ENCODE data around the gene LRRC75A. TPM values are rescaled to one million over a fixed set of nuclear protein-coding genes. Genes with fewer than 3 reads are reported as not detected.

LRRC75A gene
- total RNA-seq, 1 donor from 2014 or later, result 1.8 TPM

GRCh38 chr17:16460796-16461605, 31.0 kb downstream of the LRRC75A start:
- H3K27ac Mint-ChIP-seq (ENCODE audit: unreplicated experiment), result no peak overlapping the region
- no peak overlapping the region for H3K4me3 Mint-ChIP-seq (ENCODE audit: unreplicated experiment)
- TF ChIP-seq, protein P1, sequence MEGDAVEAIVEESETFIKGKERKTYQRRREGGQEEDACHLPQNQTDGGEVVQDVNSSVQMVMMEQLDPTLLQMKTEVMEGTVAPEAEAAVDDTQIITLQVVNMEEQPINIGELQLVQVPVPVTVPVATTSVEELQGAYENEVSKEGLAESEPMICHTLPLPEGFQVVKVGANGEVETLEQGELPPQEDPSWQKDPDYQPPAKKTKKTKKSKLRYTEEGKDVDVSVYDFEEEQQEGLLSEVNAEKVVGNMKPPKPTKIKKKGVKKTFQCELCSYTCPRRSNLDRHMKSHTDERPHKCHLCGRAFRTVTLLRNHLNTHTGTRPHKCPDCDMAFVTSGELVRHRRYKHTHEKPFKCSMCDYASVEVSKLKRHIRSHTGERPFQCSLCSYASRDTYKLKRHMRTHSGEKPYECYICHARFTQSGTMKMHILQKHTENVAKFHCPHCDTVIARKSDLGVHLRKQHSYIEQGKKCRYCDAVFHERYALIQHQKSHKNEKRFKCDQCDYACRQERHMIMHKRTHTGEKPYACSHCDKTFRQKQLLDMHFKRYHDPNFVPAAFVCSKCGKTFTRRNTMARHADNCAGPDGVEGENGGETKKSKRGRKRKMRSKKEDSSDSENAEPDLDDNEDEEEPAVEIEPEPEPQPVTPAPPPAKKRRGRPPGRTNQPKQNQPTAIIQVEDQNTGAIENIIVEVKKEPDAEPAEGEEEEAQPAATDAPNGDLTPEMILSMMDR (IDR thresholded peaks at IDR 0.05), result no peak
- DNase-seq (ENCODE audit: extremely low spot score, unreplicated experiment), result no peak
- no peaks in the 10 kb centered on the region for H3K9me3 Mint-ChIP-seq (ENCODE audit: unreplicated experiment)
- no peaks in the 10 kb centered on the region for H3K36me3 Mint-ChIP-seq (ENCODE audit: unreplicated experiment)
- peaks cover 12% of the 10 kb centered on the region for H3K4me1 Mint-ChIP-seq (ENCODE audit: unreplicated experiment)
- H3K27me3 Mint-ChIP-seq (ENCODE audit: unreplicated experiment), result no peaks in the 10 kb centered on the region

- H3K4me3 Mint-ChIP-seq (ENCODE audit: unreplicated experiment), result no peak overlapping the region
- H3K36me3 Mint-ChIP-seq (ENCODE audit: unreplicated experiment), result no peaks in the 10 kb centered on the region
- no peaks in the 10 kb centered on the region for H3K27me3 Mint-ChIP-seq (ENCODE audit: unreplicated experiment)
- DNase-seq (ENCODE audit: extremely low spot score, unreplicated experiment), result no peak
- H3K9me3 Mint-ChIP-seq (ENCODE audit: unreplicated experiment), result no peaks in the 10 kb centered on the region
- TF ChIP-seq, protein P1 (IDR thresholded peaks at IDR 0.05), result no peak
- H3K27ac Mint-ChIP-seq (ENCODE audit: unreplicated experiment), result no peak overlapping the region
- peaks cover 9% of the 10 kb centered on the region for H3K4me1 Mint-ChIP-seq (ENCODE audit: unreplicated experiment)
These were observed 32.0 kb downstream of the LRRC75A start for GRCh38 chr17:16459855-16460550.

DNA sequence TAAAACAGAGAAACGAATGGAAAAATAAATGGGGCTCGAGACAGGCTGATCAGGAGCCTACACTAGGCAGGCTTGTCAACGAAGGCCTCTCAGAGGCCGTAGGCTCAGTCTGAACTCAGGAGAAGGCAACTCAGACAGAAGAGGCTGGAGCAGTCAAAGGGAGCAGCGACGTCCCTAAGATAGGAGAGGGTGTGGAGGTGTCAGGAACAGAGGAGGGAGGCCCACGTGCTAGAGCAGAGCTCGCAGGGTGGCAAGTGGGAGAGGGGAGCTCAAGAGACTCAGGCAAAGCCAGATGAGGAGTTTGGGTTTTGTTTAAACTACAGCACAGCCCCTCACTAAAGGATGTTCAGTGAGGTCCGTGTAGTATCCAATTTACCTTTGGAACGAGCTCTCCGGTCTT, 32.7 kb downstream of the LRRC75A start:
- H3K27me3 Mint-ChIP-seq (ENCODE audit: unreplicated experiment), result no peaks in the 10 kb centered on the region
- TF ChIP-seq, protein P1 (IDR thresholded peaks at IDR 0.05), result no peak

DNA sequence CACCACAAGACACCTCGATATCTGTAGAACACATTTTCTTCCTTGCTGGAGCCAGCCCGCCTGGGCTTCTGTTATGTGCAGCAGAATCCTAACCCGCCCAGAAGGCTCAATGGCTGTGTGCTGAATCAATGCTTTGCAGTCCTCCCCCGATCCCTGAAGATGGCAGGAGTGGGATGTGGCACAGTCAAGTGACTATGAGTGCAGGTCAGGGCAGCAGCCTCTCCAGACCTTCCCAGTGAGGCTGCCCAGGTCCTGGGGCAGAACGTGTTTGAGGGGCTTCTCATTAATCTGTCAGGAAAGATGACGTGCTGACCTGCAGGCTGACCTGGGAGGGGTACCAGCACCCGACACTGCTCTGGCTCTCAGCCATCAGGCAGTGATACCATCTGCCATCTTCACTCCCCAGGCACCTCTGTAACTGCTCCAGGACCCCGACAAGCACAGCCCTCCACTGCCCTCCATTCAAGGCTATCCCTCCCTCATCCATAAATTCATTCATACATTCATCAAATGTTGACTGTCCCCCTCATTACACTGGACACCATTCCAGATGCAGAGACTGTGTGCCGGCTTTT, 35.2 kb downstream of the LRRC75A start:
- Mint-ChIP-seq H3K27me3 (ENCODE audit: unreplicated experiment) (no peaks in the 10 kb centered on the region), H3K27ac (ENCODE audit: unreplicated experiment) (no peak overlapping the region), H3K4me1 (ENCODE audit: unreplicated experiment) (peaks cover 3% of the 10 kb centered on the region), H3K4me3 (ENCODE audit: unreplicated experiment) (no peak overlapping the region), H3K9me3 (ENCODE audit: unreplicated experiment) (no peaks in the 10 kb centered on the region), H3K36me3 (ENCODE audit: unreplicated experiment) (no peaks in the 10 kb centered on the region)
- no peak for DNase-seq (ENCODE audit: extremely low spot score, unreplicated experiment)
- TF ChIP-seq, protein P1 (IDR thresholded peaks at IDR 0.05), result no peak

More for the DNA sequence above, 32.7 kb downstream of the LRRC75A start:
- no peak overlapping the region for H3K4me3 Mint-ChIP-seq (ENCODE audit: unreplicated experiment)
- no peak for DNase-seq (ENCODE audit: extremely low spot score, unreplicated experiment)
- no peaks in the 10 kb centered on the region for H3K9me3 Mint-ChIP-seq (ENCODE audit: unreplicated experiment)
- H3K4me1 Mint-ChIP-seq (ENCODE audit: unreplicated experiment), result peaks cover 9% of the 10 kb centered on the region
- H3K27ac Mint-ChIP-seq (ENCODE audit: unreplicated experiment), result no peak overlapping the region
- no peaks in the 10 kb centered on the region for H3K36me3 Mint-ChIP-seq (ENCODE audit: unreplicated experiment)
